Stomach (tissue), 9 donors: ENCODE data around the gene ZMAT5. TPM values are rescaled to one million over a fixed set of nuclear protein-coding genes. Genes with fewer than 3 reads are reported as not detected.

Experiments used
- DNase-seq, 2 donors: peaks; one replicate each; pipeline versions ENCODE4 v3.0.0 to v3.0.0-alpha.2; 2013 to 2019
- H3K27ac ChIP-seq, 5 donors: fragments of 200-600 bp in 4 of 5; sonication (generic) in 4 of 5; one replicate each; pipeline ENCODE4 v1.5.1; 2013 to 2019; ENCODE audit warnings: mild to moderate bottlenecking in 1 of 5, moderate library complexity in 1 of 5
- H3K27me3 ChIP-seq, 3 donors: fragments of 200-600 bp; sonication (generic); one replicate each; pipeline ENCODE4 v1.5.1; 2017 to 2019; ENCODE audit warnings: mixed run types in 1 of 3
- H3K36me3 ChIP-seq, 4 donors: fragments of 200-600 bp; sonication (generic); 1 replicate in 3 of 4; 2 replicates in 1 of 4; pipeline ENCODE4 v1.5.1; 2016 to 2019
- H3K4me1 ChIP-seq, 4 donors: fragments of 200-600 bp; sonication (generic); one replicate each; pipeline ENCODE4 v1.5.1; 2016 to 2019
- H3K4me3 ChIP-seq, 4 donors: fragments of 200-600 bp; sonication (generic) in 3 of 4; one replicate each; pipeline ENCODE4 v1.5.1; 2016 to 2019; ENCODE audit warnings: mild to moderate bottlenecking in 1 of 4
- H3K9me3 ChIP-seq, 4 donors: fragments of 200-600 bp; sonication (generic); one replicate each; pipeline ENCODE4 v1.5.1; 2016 to 2019
- EP300 ChIP-seq: sonication (generic); formaldehyde crosslinking; IDR thresholded peaks from one replicate; pipeline ENCODE4 v1.6.1; 2017; ENCODE audit warnings: antibody characterized with exemption
- POLR2A ChIP-seq, 4 donors: fragments of 450-650 bp; IDR thresholded peaks; one replicate each; pipeline ENCODE4 v1.6.1; 2016; ENCODE audit warnings: antibody characterized with exemption in 4 of 4, control low read depth in 2 of 4, mild to moderate bottlenecking in 1 of 4, moderate library complexity in 1 of 4
- POLR2AphosphoS5 ChIP-seq, 3 donors: sonication (generic); formaldehyde crosslinking; IDR thresholded peaks; one replicate each; pipeline ENCODE4 v1.6.1; 2016; ENCODE audit warnings: antibody characterized with exemption in 3 of 3
- WGBS, 5 donors: extraction: QIAGEN DNeasy Blood & Tissue Kit in 3 of 5; methylation state at CpG; one replicate each; pipeline versions ENCODE4 v1.1.5 to v1.1.7; 2013 to 2018; 5-methylcytosine and 5-hydroxymethylcytosine counted together
- intact Hi-C: fragments of 100-400 bp; cut with DNase I; formaldehyde crosslinking; loops from one replicate; pipeline ENCODE4 v1.15.1; 2023; ENCODE audit warnings: low total_unique reads
- polyA plus RNA-seq, 3 donors: library from polyadenylated mRNA; stranded (reverse); fragments of 200-250 nt; gene quantifications; one replicate each; pipeline ENCODE4 v1.2.3, GENCODE V29; 2013
- total RNA-seq, 5 donors: library from RNA; depleted of rRNA; stranded (reverse); fragments of >200 nt; gene quantifications; one replicate each; pipeline versions ENCODE4 v1.1.0 to v1.2.3, GENCODE V29; 2014 to 2016
- TF ChIP-seq, protein P1 (sequence below), 7 experiments: fragments of 450-650 bp in 4 of 7; fragments of 200-600 bp in 3 of 7; sonication (generic) in 3 of 7; IDR thresholded peaks; one replicate each; pipeline ENCODE4 v1.5.1; 2016 to 2019; ENCODE audit warnings: antibody characterized with exemption in 7 of 7, control low read depth in 2 of 7, mild to moderate bottlenecking in 1 of 7
- donor health status: healthy with polysubstance abuse.
- donor health status: Bipolar disorder and iron deficiency.
- donor health status: healthy.

The ZMAT5 gene
- total and polyA plus RNA-seq, 8 donors = 0.58 to 37.9 (median 14.8) TPM

DNA sequence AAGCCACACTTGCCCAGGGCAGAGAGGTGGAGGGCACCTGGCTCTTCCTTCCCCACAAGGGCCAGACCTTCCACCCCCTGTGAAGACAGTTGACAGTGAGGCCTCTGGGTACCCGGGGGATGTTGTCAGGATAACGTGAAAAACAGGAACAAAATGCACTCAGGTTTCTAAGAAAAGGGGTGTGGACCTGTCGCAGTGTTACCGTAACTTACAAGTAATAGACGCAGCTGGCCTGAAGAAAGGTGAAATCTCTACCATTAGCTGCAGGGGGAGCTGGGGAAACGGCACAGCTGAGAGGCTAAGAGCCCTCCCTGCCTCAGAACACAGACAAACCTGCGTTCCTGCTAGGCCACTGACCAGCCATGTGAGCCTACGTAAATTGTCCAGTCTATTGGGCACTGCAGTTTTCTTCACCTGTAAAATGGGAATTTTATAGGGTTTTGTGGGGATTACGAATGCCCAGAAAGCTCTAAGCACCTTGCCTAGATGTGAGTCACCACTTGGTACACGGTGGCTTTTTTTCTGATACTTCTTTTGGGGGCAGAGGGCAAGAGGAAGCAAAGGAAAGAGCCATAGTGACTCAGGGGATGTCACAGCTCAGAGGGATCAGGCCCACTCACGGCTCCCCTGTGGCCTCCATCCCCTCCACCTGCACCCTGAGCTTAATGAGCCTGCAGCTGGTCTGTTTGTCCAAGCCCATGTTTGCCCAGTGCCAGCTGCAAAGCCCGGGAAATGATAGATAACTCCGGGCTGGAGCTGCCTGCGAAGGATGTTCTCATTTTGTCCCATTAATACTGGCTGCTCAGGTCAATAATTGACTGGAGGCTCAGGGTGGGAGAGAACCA, 65.4 kb downstream of the ZMAT5 start:
- no peak overlapping the region for H3K27ac ChIP-seq
- peaks cover 15 to 49% (median 38%) of the 10 kb centered on the region in 4 donors for H3K4me1 ChIP-seq
- peak in 1 of 2 donors; percentile 69 for DNase-seq
- no peak for TF ChIP-seq POLR2AphosphoS5 (IDR thresholded peaks at IDR 0.05)
- no peak for TF ChIP-seq POLR2A (IDR thresholded peaks at IDR 0.05)
- TF ChIP-seq EP300 = no peak
- TF ChIP-seq, protein P1, sequence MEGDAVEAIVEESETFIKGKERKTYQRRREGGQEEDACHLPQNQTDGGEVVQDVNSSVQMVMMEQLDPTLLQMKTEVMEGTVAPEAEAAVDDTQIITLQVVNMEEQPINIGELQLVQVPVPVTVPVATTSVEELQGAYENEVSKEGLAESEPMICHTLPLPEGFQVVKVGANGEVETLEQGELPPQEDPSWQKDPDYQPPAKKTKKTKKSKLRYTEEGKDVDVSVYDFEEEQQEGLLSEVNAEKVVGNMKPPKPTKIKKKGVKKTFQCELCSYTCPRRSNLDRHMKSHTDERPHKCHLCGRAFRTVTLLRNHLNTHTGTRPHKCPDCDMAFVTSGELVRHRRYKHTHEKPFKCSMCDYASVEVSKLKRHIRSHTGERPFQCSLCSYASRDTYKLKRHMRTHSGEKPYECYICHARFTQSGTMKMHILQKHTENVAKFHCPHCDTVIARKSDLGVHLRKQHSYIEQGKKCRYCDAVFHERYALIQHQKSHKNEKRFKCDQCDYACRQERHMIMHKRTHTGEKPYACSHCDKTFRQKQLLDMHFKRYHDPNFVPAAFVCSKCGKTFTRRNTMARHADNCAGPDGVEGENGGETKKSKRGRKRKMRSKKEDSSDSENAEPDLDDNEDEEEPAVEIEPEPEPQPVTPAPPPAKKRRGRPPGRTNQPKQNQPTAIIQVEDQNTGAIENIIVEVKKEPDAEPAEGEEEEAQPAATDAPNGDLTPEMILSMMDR (IDR thresholded peaks at IDR 0.05) = no peak
- H3K9me3 ChIP-seq = no peaks in the 10 kb centered on the region
- no peak overlapping the region for H3K4me3 ChIP-seq
- 15 to 30% (median 23%) methylated on average over 14 of the region's 14 CpGs for WGBS, 5 donors
- intact Hi-C loops = no loop called here
- peaks cover 0 to 54% (median 1%) of the 10 kb centered on the region in 3 donors for H3K27me3 ChIP-seq
- H3K36me3 ChIP-seq = peaks cover 0 to 18% (median 16%) of the 10 kb centered on the region in 4 donors

DNA sequence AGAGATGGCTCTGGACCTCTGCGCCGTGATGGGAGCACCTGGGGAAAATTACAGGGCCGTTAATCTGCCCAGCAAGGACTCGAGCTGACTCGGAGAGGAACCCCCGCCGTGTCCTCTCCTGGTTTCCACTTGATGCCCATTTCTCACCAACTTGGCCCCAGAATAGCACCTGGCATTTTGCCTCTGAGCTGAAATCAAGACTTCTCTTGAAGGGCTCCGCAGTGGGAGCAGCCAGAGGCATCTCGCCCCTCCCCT, 66.0 kb downstream of the ZMAT5 start:
- 47 to 68% (median 52%) methylated on average over 8 to 9 of the region's 9 CpGs for WGBS, 5 donors
- peaks cover 0 to 48% (median 0%) of the 10 kb centered on the region in 3 donors for H3K27me3 ChIP-seq
- H3K9me3 ChIP-seq = no peaks in the 10 kb centered on the region
- DNase-seq = no peak
- H3K4me1 ChIP-seq = peaks cover 15 to 49% (median 38%) of the 10 kb centered on the region in 4 donors
- no peak overlapping the region for H3K4me3 ChIP-seq
- TF ChIP-seq, protein P1 (IDR thresholded peaks at IDR 0.05) = no peak
- TF ChIP-seq POLR2AphosphoS5 (IDR thresholded peaks at IDR 0.05) (no peak), EP300 (no peak), POLR2A (IDR thresholded peaks at IDR 0.05) (no peak)
- H3K36me3 ChIP-seq = peaks cover 3 to 23% (median 22%) of the 10 kb centered on the region in 4 donors
- intact Hi-C loops = no loop called here
- H3K27ac ChIP-seq = no peak overlapping the region

DNA sequence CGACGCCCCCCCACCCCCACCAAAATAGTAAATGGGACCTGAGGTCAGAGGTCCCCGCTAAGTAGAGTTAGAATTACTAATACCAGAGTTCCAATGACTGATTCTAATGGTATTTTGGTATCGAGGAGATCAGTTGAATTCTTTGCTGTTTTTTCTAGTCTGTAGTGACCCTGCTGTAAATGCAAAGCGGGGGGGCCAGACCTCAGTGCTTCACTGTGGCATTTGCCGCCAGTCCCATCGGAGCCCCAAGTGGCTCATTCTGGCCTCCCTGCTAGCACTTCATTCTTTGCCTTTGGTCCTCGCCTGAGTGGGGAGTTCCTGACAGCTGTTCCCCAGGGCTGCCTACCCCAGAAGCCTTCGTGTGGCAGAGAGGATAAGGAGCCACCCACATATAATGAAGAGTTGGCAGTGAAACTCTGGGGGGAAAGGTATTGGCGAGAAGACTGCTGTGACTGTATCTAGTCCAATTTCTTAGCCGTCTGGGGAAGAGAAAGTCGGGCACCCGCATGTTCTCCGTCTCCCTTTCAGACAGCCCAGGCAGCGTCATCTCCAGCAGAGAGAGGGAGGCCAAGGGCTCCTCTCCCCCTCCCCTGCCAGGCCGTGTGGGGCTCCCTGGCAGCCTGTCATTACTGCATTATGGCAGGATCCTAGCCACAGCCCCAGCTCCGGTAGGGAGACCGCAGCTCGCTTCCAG, 66.5 kb downstream of the ZMAT5 start:
- peaks cover 0 to 44% (median 0%) of the 10 kb centered on the region in 3 donors for H3K27me3 ChIP-seq
- H3K9me3 ChIP-seq = no peaks in the 10 kb centered on the region
- H3K4me1 ChIP-seq = peaks cover 15 to 49% (median 37%) of the 10 kb centered on the region in 4 donors
- no peak for DNase-seq
- intact Hi-C loops = no loop called here
- TF ChIP-seq EP300 (no peak), POLR2AphosphoS5 (IDR thresholded peaks at IDR 0.05) (no peak), POLR2A (IDR thresholded peaks at IDR 0.05) (no peak)
- TF ChIP-seq, protein P1 (IDR thresholded peaks at IDR 0.05) = no peak
- H3K36me3 ChIP-seq = peaks cover 8 to 28% (median 27%) of the 10 kb centered on the region in 4 donors
- H3K27ac ChIP-seq = no peak overlapping the region
- 58 to 73% (median 65%) methylated on average over 11 to 19 of the region's 19 CpGs for WGBS, 5 donors
- no peak overlapping the region for H3K4me3 ChIP-seq

DNA sequence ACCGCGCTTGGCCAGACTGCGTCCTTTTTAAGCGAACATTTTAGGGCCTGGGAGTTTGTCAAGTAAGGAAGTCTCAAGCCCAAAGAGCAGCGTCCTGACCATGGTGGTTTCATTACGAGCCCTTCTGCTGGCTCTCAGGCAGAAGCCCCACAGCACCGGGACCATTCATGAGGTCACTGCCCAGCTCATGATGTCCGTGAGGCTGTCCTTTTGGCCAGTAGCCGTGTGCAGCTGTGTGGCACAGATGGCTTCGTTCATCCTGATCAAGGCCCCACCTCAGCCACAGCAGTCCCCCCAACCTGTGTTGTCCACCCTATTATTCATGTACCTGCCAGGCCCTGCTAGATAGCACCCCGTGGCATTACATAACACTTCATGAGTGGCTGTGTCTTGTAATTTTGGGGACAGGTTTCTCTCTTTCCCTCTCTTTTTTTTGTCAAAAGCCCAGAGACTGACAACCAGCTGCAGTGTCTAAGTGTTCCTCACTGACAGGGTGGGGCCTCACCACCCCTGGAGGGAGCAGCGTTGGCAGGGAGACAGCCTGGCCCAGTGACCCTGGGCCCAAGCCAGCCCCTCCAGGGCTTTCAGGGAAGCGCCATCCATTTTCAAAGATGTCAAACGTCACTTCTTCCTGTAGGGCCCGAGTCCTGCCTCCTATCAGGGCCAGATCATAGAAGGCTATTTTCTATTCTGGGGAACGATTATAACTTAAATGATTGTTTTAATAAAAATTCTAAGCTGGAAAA, 68.8 kb downstream of the ZMAT5 start:
- H3K36me3 ChIP-seq = peaks cover 19 to 50% (median 49%) of the 10 kb centered on the region in 4 donors
- no peaks in the 10 kb centered on the region for H3K9me3 ChIP-seq
- DNase-seq = no peak
- peaks cover 0 to 28% (median 0%) of the 10 kb centered on the region in 3 donors for H3K27me3 ChIP-seq
- intact Hi-C loops = no loop called here
- H3K4me3 ChIP-seq = no peak overlapping the region
- TF ChIP-seq, protein P1 (IDR thresholded peaks at IDR 0.05) = no peak
- TF ChIP-seq POLR2AphosphoS5 (IDR thresholded peaks at IDR 0.05) (no peak), POLR2A (IDR thresholded peaks at IDR 0.05) (no peak), EP300 (no peak)
- WGBS, 5 donors = 76 to 86% (median 83%) methylated on average over 14 to 16 of the region's 16 CpGs
- H3K27ac ChIP-seq = no peak overlapping the region
- H3K4me1 ChIP-seq = peaks cover 6 to 28% (median 22%) of the 10 kb centered on the region in 4 donors
